SK-N-MC (cell line): ENCODE measurements around the gene CDK12.
A peak's percentile ranks its signal among the peaks of the same experiment; 100 is the strongest.

Source experiments
- DNase-seq: peaks from one replicate; pipeline ENCODE4 v3.0.0-alpha.2; 2011; ENCODE audit warnings: low read depth, low spot score
- H3K27ac ChIP-seq: fragments of 200-600 bp; sonication (generic); 2 replicates; pipeline ENCODE4 v1.5.1; 2016; ENCODE audit warnings: mixed run types
- H3K36me3 ChIP-seq: fragments of 200-600 bp; sonication (generic); 2 replicates; pipeline ENCODE4 v1.6.1; 2017; ENCODE audit warnings: antibody characterized with exemption, low read length, mixed read lengths; ENCODE audit not compliant: insufficient read depth
- H3K4me3 ChIP-seq: fragments of 200-600 bp; sonication (generic); 2 replicates; pipeline ENCODE4 v1.5.1; 2016
- H3K9ac ChIP-seq: fragments of 200-600 bp; sonication (generic); 2 replicates; pipeline ENCODE4 v1.8.0; 2017; ENCODE audit warnings: mixed run types, mixed read lengths; ENCODE audit not compliant: insufficient read length
- H3K9me3 ChIP-seq: fragments of 200-600 bp; sonication (generic); 2 replicates; pipeline ENCODE4 v1.6.1; 2017; ENCODE audit warnings: low read depth, mild to moderate bottlenecking, antibody characterized with exemption, low read length, moderate library complexity, mixed read lengths
- EZH2 ChIP-seq: fragments of 200-600 bp; sonication (generic); IDR thresholded peaks from one replicate; pipeline ENCODE4 v1.6.1; 2017; ENCODE audit warnings: antibody characterized with exemption
- FOXP2 ChIP-seq: optimal IDR thresholded peaks from 2 replicates; pipeline ENCODE3; 2011; ENCODE audit warnings: mild to moderate bottlenecking, moderate library complexity; ENCODE audit not compliant: insufficient read depth; ENCODE audit errors: extremely low read length, control extremely low read depth
- POLR2AphosphoS5 ChIP-seq: IDR thresholded peaks from 2 replicates; pipeline ENCODE4 v1.6.1; 2012; ENCODE audit warnings: mild to moderate bottlenecking, low read depth, low read length, borderline replicate concordance

Gene CDK12

DNA sequence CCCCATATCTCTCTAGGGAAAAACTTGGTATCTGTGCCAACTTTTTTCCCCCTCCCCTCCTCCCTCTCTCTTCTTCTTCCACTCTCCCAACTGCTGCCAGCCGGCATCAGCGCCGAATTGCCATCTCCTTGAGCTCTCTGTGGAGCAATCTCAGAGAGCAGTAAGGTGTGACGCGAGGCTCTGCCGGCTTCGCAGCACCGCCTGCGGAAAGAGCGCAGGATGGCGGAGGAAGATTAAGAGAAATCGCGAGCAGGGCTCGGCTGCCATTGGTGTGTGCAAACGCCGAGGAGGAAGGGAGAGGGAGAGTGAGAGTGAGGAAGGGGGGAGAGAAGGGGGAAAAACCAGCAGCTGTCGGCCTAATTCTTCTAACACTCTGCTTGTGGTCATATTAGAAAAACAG is 102.2 kb downstream of the CDK12 start:
- no peak for DNase-seq
- H3K9me3 ChIP-seq = no peaks in the 10 kb centered on the region
- no peak overlapping the region for H3K4me3 ChIP-seq
- no peak overlapping the region for H3K9ac ChIP-seq
- H3K36me3 ChIP-seq = peaks cover 2% of the 10 kb centered on the region; the same call in 1 of the 2 replicates
- no peak overlapping the region for H3K27ac ChIP-seq
- no peak for TF ChIP-seq EZH2
- no peak for TF ChIP-seq POLR2AphosphoS5
- no peak for TF ChIP-seq FOXP2

DNA sequence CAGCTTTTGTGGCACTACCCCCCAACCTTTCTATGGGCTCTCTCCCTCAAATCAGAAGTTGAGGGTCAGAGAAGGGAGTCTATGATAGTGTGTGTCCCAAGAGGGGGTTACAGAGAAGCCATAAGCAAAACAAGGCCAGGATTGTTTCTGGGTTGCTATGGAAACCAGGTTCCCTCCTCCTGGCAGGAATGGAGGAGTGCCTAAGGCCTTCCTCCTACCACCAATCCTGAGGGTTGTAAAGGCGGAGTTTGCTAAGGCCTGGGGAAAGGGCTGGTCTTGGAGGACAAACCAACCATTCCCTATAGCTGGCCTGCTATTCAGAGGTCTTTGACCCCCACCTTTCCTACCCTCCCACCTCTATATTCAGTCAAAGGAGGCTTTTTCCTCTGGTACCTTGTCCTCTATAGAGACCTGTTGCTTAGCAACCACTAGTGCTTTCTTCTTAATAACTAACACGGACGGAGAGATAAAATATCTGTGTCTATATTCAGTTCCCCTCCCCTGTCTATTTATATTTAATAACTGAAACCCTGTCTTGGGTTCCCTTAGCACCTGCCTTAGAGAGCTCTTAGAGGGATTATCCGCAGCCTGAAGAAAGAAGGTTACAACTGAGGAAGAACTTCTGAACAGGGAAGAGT is 103.0 kb downstream of the CDK12 start:
- no peak for TF ChIP-seq POLR2AphosphoS5
- TF ChIP-seq EZH2 = no peak
- TF ChIP-seq FOXP2 = no peak
- peaks cover 2% of the 10 kb centered on the region; the same call in 1 of the 2 replicates for H3K36me3 ChIP-seq
- H3K9me3 ChIP-seq = no peaks in the 10 kb centered on the region
- H3K4me3 ChIP-seq = no peak overlapping the region
- H3K9ac ChIP-seq = no peak overlapping the region
- DNase-seq = no peak
- no peak overlapping the region for H3K27ac ChIP-seq

DNA sequence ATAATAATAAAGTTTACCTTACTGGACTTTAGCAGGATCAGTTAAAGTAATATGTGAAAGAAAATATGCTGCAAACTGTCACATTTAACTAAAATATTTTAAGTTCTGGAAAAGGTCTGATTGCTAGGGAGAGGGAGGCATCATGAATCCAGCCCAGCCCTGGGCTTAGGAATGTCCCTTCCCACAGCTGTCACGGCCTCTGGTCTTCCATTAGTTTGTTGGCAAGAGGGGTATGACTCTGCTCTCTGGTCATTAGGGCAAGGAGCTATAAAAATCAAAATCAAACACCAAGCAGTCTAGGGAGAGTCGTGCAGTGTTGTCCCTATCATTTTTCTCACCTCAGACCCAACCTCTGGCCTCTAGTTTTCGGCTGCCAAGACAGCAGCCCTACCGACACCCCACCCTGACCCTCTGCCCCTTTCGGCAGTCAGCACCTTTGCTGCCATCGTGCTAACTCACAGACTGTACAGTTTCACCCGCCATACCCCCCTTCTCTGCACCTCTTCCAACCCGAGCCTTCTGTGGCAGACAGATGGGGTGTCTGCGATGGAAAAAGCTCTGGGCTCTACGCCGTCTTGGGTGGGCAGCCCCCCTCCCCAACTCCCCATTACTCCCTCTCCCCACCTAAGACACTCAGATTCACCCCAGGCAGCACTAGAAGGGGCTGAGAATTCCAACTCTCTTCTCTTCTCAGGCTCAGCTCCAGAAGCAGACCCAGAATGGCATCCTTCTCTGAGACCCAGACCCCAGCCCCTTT is 105.0 kb downstream of the CDK12 start:
- no peak for DNase-seq
- Histone ChIP-seq H3K4me3 (no peak overlapping the region), H3K9me3 (no peaks in the 10 kb centered on the region), H3K36me3 (peaks cover 3% of the 10 kb centered on the region; the same call in 1 of the 2 replicates), H3K27ac (no peak overlapping the region), H3K9ac (no peak overlapping the region)
- TF ChIP-seq EZH2 (no peak), FOXP2 (no peak), POLR2AphosphoS5 (no peak)

DNA sequence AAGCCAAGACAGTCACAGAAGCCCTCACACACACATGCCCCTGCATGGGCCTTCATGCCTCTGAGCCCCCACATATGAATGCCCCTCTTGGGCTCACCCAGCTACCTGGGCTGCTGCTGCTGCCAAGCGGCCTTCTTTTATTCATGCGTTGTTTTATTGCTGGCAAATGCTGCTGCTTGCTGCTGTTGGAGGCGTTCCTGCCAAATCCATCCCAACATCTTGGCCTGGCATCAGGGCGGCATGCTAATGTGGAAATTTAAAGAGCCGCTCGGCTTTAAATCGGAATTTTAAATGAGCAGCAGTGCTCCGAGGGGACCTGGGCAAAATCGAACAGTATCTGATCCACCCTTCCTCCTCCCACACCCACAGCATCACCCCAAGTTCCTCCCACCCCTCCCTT is 107.4 kb downstream of the CDK12 start:
- TF ChIP-seq FOXP2 = no peak
- TF ChIP-seq POLR2AphosphoS5 = no peak
- TF ChIP-seq EZH2 = no peak
- H3K4me3 ChIP-seq = no peak overlapping the region
- no peak overlapping the region for H3K27ac ChIP-seq
- peaks cover 5% of the 10 kb centered on the region; the same call in 1 of the 2 replicates for H3K36me3 ChIP-seq
- no peak for DNase-seq
- H3K9ac ChIP-seq = no peak overlapping the region
- no peaks in the 10 kb centered on the region for H3K9me3 ChIP-seq

DNA sequence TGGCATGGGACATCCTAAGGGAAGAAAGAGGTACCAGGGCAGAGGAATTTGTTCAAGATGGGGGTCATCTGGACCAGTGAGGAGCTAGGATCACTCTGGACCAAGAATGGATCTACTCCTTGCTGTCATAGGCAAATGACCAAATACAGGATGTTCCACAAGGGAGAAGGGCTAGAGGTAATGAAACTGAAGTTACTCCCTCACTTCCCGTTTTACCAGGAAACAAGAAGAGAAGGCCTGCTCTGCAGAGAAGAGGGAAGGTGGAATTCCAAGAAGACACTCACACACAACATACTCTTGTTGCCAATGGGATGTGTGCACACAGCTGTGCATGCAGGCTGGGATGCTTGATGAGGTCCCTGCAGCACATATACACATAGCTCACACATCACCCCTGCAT is 107.8 kb downstream of the CDK12 start:
- no peak for TF ChIP-seq POLR2AphosphoS5
- no peak for TF ChIP-seq FOXP2
- TF ChIP-seq EZH2 = no peak
- no peaks in the 10 kb centered on the region for H3K9me3 ChIP-seq
- H3K27ac ChIP-seq = no peak overlapping the region
- no peak overlapping the region for H3K9ac ChIP-seq
- DNase-seq = no peak
- H3K36me3 ChIP-seq = peaks cover 5% of the 10 kb centered on the region; the same call in 1 of the 2 replicates
- no peak overlapping the region for H3K4me3 ChIP-seq

DNA sequence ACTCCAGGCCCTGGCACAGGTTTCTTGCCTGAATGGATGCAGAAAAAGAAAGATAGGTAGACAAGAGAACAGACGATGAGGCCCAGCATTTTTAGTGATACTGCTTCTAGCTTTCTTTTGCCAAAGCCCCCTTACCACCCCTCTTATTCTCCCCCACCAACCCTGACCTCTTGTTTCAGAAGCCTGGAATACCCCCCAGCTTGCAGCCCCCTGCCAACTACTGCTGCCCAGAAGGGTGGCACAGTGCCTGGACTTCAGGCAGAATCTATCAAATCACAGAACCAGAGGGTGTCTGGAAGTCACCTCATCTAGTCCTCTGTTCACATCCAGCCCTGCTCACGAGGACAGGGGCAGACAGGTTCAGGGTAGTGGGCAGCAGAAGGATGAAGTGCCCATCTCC is 110.8 kb downstream of the CDK12 start:
- no peak for TF ChIP-seq POLR2AphosphoS5
- no peak for TF ChIP-seq EZH2
- TF ChIP-seq FOXP2 = no peak
- Histone ChIP-seq H3K4me3 (no peak overlapping the region), H3K9me3 (no peaks in the 10 kb centered on the region), H3K9ac (no peak overlapping the region), H3K36me3 (peaks cover 5% of the 10 kb centered on the region; the same call in 1 of the 2 replicates), H3K27ac (no peak overlapping the region)
- DNase-seq = no peak

DNA sequence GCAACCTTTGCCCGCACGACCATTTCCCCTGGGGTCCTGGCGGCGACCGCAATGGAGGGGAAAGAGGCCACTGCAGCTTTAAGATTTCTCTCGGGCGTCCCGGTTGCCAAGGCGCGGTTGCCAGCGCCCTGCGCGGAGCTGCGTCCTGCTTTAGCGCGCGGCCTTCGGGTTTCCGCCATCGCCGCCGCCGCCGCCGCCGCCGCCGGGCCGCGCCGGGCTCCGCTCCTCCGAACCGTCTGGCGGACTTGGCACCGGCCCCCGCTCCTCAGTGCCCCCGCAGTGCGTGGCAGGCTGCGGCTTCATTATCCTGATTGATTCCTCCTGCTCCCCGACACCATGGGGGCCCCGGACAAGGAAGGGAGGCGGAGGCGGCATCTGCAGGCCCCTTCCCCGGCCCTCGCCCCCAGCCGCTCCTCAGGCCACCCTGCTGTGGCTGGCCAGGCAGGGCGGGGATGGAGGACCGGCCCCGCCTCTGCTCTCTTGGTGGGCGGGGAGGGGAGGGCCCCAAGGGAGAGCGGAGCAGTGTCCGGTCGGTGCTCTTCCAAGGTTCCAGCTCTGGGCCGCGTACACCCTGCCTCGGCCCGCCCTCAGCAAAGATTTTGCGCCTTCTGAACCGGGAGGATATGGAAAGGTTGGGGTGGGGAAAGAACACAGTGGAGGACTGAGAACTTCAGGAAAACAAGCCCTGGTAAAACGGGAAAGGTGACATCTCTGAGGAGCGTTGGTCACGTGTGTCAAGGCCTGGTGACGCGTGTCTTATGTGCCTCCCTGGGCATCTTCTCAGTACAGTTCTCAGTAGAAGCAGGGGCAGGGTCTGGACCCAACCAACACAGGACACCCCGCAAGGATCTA is 112.4 kb downstream of the CDK12 start:
- no peak for DNase-seq
- no peak overlapping the region for H3K27ac ChIP-seq
- H3K9me3 ChIP-seq = no peaks in the 10 kb centered on the region
- peaks cover 5% of the 10 kb centered on the region; the same call in 1 of the 2 replicates for H3K36me3 ChIP-seq
- TF ChIP-seq FOXP2 = no peak
- no peak for TF ChIP-seq EZH2
- no peak for TF ChIP-seq POLR2AphosphoS5
- H3K9ac ChIP-seq = no peak overlapping the region
- H3K4me3 ChIP-seq = peak overlapping the region; percentile 63

DNA sequence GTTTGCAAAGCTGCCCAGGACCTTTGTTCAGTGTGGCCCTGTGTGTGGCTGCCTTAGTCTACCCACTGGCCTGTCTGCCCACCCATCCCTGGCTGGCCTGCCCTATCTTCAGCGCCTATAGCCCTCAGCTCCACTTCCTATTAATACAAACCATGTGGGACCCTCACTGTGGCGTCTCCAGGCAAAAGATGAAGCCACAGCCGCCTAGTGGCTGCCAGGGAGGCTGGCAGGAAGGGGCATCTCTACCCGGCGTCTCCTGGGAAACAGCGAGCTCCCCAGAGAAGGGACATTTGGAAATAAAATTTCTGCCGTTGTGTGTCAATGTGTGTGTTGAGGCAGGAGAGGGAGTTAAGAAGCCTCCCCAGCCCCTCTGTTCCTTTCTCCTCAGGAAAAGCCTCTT is 114.9 kb downstream of the CDK12 start:
- Histone ChIP-seq H3K36me3 (peaks cover 2% of the 10 kb centered on the region; the same call in 1 of the 2 replicates), H3K9ac (no peak overlapping the region), H3K4me3 (no peak overlapping the region), H3K9me3 (no peaks in the 10 kb centered on the region), H3K27ac (no peak overlapping the region)
- DNase-seq = no peak
- no peak for TF ChIP-seq FOXP2
